Measurements from ENCODE around the gene AGAP1. TPM values are rescaled to one million over a fixed set of nuclear protein-coding genes. Genes with fewer than 3 reads are reported as not detected.

AGAP1 gene
- total and polyA plus RNA-seq, 2 donors (not counting 3 experiments of a cell fraction or from before 2014, with no cell fraction given): 10.2 to 20.9 TPM

- ChIA-PET CTCF (no interaction called here), POLR2A (no interaction called here)
- DNase-seq (ENCODE audit: low read depth, low spot score) (no peak), FAIRE-seq (no peak)
- H3K9ac ChIP-seq (replicated peaks; ENCODE audit: extremely low read depth, insufficient read depth, low read length): no peak overlapping the region
- H3K27me3 ChIP-seq (ENCODE audit: control insufficient read depth in 2 of 2, insufficient read depth in 2 of 2, low read length in 2 of 2): no peaks in the 10 kb centered on the region
- H3K4me3 ChIP-seq (replicated peaks in 1 of 3; ENCODE audit: insufficient read depth in 1 of 3, low read depth in 1 of 3, low read length in 3 of 3): no peak overlapping the region
- no peak overlapping the region for H3K4me2 ChIP-seq (ENCODE audit: insufficient read depth, low read length)
- H3K4me1 ChIP-seq (ENCODE audit: control insufficient read depth, extremely low read depth, insufficient read depth, low read length): no peaks in the 10 kb centered on the region
- no peak overlapping the region for H2AFZ ChIP-seq (ENCODE audit: low read depth, low read length)
- no peaks in the 10 kb centered on the region for H3K79me2 ChIP-seq (ENCODE audit: control insufficient read depth, insufficient read depth, low read length)
- H3K9me3 ChIP-seq (replicated peaks; ENCODE audit: control insufficient read depth, insufficient read depth, low read length): no peaks in the 10 kb centered on the region
- no peaks in the 10 kb centered on the region for H3K9me1 ChIP-seq (replicated peaks; ENCODE audit: control insufficient read depth, extremely low read depth, insufficient read depth, low read length)
- no peak overlapping the region for H3K27ac ChIP-seq (ENCODE audit: insufficient read depth, low read depth, low read length)
- TF ChIP-seq CTCF (IDR thresholded peaks at IDR 0.05; ENCODE audit: extremely low read depth in 1 of 2, insufficient read depth in 1 of 2, low read depth in 1 of 2, low read length in 2 of 2) (no peak), POLR2AphosphoS5 (IDR thresholded peaks at IDR 0.05; ENCODE audit: insufficient read depth, low read depth, low read length) (no peak), POLR2A (IDR thresholded peaks at IDR 0.05; ENCODE audit: low read depth, low read length) (no peak), MYC (IDR thresholded peaks at IDR 0.05; ENCODE audit: low read depth, low read length) (no peak), JUN (IDR thresholded peaks at IDR 0.05; ENCODE audit: borderline replicate concordance, insufficient read depth, insufficient read length, low read depth) (no peak), MAX (IDR thresholded peaks at IDR 0.05; ENCODE audit: insufficient read depth, insufficient read length) (no peak), EZH2 (IDR thresholded peaks at IDR 0.05; ENCODE audit: borderline replicate concordance, low read depth, low read length, severe bottlenecking) (no peak), FOS (IDR thresholded peaks at IDR 0.05; ENCODE audit: borderline replicate concordance, insufficient read depth, low read length) (no peak), GATA2 (IDR thresholded peaks at IDR 0.05; ENCODE audit: insufficient read depth, insufficient read length, low read depth, low read length) (no peak)
- no peaks in the 10 kb centered on the region for H4K20me1 ChIP-seq (replicated peaks; ENCODE audit: control insufficient read depth, extremely low read depth, insufficient read depth, low read length)
- no peaks in the 10 kb centered on the region for H3K36me3 ChIP-seq (ENCODE audit: control insufficient read depth in 2 of 2, extremely low read depth in 1 of 2, insufficient read depth in 2 of 2, low read length in 2 of 2)
- intact Hi-C loops (cut with micrococcal nuclease) (no loop called here), dilution Hi-C loops (cut with MboI; ENCODE audit: extremely low pct_ligation_motif_present, low sequenced_read_pairs) (no loop called here)
- no TSS peak for BruUV-seq (replicated peaks)
Observed at GRCh38 chr2:235727891-235728799, 234.3 kb downstream of the AGAP1 start.

Data from endothelial cell of umbilical vein (primary cell).